Fibroblast of skin of abdomen (primary cell): ENCODE results near the gene RASAL2.
"Not testable (repeated sequence)": the region's sequence is repeated elsewhere in the genome, so short reads cannot be mapped to it uniquely, and the experiment has no call there.

Source experiments
- DNase-seq: peaks from one replicate; pipeline ENCODE4 v3.0.0-alpha.2; 2013

The RASAL2 gene

GRCh38 chr1:178353524-178353923 lies 259.6 kb downstream of the RASAL2 start:
- DNase-seq, result no peak

DNA sequence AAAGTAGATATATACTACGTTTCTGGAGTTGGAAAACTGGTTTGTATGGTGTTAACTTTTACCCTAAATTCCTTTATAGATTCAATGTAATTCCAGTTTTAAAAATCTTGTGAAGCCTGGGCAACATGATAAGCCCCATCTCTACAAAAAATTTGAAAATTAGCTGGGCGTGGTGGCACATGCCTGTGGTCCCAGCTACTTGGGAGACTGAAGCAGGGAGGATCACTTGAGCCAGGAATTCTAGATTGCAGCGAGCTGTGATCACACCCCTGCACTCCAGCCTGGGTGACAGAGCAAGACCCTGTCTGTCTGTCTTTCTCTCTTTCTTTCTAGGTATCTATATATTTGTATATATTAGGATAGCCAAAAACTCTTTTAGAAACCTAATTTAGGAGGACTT lies 260.9 kb downstream of the RASAL2 start:
- no peak for DNase-seq

DNA sequence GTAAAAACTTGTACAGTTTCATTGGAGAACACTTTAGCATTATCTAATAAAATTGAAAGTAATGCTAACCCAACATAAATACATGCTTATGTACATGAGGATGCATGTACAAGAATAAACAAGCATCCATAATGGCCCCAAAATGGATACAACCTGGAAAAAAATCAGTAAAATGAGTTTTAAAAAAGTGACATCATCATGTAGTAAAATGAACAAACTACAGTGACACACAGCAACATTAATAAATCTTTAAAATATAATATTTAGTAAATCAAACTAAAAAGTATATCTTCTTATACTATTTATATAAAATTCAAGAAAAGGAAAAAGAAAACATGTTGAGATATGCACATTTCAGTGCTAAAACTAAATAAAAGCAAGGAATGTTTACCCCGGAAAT lies 262.4 kb downstream of the RASAL2 start:
- DNase-seq, result no peak

DNA sequence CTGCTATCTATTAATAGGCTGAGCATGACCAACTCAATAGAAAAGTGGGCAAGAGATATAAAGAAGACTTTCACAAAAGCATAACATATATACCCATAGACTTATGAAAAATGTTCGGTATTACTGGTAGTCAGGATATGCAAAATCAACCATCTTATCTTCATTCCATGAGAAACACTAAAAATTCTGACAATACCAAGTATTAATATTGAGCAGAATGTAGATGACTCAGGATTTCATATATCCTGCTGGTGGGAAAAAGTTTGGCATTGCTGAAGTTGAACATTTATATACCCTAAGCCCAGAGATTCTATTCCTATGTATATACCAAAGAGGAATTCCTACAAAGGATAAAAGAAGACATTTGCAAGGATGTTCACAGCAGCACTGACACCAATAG lies 264.6 kb downstream of the RASAL2 start:
- DNase-seq, result no peak

DNA sequence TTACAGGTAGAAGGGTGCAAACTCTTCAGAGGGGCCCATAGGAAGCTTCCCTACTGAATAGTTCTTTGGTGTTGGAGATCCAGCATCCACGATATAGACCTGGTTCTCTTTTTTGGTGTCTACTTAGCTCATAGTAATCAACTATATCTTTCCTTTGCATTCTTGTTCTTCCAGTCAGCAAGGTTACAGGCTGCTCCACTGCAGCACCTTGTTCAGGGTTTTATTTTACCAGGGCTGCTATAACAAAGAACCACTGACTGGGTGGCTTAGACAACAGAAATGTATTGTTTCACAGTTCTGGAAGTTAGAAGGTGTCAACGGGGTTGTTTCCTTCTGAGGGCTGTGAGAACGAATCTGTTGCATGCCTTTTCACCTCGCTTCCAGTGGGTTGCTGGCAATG lies 266.5 kb downstream of the RASAL2 start:
- DNase-seq, result no peak

DNA sequence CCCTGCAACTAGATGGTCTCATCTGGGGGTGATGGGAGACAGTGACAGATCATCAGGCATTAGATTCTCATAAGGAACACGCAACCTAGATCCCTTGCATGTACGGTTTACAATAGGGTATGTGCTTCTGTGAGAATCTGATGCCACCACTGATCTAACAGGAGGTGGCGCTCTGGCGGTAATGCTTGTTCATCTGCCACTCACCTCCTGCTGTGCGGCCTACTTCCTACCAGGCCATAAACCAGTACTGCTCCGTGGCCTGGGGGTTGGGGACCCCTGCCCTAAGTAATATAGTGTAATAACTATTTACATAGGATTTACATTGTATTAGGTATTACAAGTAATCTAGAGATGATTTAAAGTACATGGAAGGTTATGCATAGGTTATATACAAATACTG lies 267.9 kb downstream of the RASAL2 start:
- no peak for DNase-seq

GRCh38 chr1:178362747-178363146 lies 268.8 kb downstream of the RASAL2 start:
- peak; percentile 76 for DNase-seq

DNA sequence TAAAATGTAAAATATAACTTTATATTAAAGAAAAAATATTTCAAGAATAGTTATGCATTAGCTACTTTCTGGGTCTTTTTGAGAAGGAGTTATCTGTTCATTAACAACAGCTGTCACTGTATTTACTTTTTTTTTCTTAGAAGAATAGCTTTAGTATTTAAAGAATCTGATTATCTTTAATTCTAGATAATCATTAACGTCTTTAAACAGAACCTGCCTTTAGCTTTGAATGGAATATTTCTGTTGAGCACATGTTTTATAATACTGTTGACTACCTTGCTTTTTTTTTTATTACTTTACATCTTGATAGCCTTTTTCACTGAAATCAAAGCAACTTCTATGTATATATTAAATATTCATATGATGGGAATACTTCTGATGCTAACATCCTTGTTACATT lies 270.9 kb downstream of the RASAL2 start:
- no peak for DNase-seq

DNA sequence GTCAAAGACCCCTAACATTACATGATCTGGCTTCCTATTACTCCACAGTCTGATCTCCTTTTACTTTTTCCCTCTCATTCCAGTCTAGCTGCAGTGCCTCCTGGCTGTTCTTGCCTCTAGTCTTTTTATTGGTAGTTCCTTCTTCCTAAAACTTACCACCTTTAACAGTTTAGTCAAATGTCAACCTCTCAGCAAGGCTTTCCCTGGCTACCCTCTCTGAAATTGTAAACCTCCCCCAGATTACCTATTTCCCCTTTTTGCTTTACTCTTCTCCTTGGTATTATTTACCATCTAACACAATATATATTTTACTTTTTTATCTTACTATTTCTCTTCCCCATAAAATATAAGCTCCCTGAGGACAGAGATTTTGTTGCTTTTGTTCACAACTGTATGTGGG lies 273.2 kb downstream of the RASAL2 start:
- DNase-seq, result no peak

DNA sequence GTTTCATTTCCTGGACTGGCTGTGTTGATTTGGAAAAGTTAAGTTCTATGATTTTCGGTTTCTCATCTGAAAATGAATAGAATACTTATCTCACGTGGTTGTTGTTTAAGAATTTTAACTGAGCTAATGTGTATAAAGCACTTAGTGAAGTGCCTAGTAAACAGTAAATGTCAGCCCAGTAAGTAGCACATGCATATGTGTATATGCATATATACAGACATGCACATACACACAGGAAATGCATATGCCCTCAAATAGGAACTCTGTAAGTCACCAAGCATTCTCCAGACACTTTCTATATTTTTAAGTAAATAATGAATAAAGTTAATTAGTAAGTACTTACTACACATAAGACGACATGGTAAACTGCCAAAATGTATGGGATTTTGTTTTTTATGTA lies 274.3 kb downstream of the RASAL2 start:
- no peak for DNase-seq

DNA sequence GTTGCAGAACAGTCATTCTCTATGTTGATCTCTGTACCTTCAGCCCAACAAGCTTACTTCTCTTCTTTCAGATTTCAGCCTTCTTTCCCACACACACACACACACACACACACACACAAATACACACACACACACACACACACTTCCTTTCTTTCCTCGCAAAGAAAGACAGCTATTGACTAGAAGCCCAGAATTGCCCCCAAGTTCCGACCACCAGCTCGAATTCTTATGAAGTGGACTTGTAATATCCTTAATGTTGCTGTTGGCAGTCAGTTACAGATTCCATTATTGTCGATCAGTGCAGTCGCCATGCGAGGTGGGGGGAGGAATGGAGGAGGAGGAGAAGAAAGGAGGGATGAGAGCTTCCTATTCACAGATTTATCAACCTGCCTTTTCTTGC lies 277.3 kb downstream of the RASAL2 start:
- peak; percentile 49 for DNase-seq

GRCh38 chr1:178371933-178372388 lies 278.1 kb downstream of the RASAL2 start:
- DNase-seq, result peak; percentile 15

DNA sequence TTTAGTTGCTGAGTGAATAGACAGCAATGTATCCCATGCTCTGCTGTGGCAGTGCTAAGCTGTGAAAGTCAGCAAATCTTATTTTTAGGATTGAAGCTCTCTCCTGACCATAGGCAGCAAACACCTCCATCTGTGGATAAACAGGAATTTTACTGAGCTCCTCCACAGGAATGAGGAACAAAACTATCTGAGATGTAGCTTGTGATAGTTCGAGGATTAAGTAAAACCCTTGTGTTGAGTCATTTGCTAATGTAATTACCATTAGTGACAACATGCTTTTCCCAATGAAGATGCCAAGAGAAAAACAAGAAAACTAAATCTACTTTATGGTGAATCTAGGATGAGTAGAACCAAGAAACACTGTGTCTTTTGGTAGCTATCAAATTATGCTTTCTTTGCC lies 280.1 kb downstream of the RASAL2 start:
- peak; percentile 25 for DNase-seq

DNA sequence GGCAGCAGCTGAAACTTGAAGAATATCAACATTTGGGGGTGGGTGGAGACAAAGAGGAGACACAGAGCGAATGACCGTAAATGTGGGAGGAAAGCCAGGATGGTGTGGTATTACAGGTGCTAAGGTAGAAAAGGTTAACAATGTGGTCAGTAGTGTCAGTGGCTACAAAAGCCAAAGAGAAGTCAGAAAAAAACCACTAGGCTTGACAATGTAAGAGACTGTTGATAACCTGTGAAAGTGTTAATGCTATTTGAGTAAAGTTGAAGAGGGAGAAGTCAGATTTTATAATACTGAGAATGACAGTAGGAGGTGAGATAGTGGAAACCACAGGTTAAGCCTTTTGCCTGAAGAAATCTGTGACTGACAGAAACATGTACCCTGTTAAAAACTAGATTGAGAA lies 282.1 kb downstream of the RASAL2 start:
- no peak for DNase-seq

DNA sequence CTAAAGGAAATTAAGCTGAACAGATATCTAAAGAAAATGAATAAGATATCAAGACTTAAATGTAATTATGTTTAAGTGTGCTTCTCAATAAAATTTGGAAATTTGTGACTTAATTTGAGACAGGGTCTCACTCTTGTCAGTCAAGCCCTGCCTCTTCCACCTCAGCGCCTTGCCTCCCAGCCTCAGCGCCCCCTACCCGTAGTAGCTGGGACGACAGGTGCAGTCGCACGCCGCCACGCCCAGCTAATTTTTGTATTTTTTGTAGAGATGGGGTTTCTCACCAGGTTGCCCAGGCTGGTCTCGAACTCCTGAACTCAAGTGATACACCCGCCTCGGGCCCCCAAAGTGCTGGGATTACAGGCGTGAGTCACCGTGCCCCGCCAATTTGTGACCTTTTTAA lies 285.9 kb downstream of the RASAL2 start:
- DNase-seq, result no peak

- no peak for DNase-seq
Measured at GRCh38 chr1:178382372-178382771, 288.5 kb downstream of the RASAL2 start.

- DNase-seq, result no peak
Measured at GRCh38 chr1:178385662-178386061, 291.8 kb downstream of the RASAL2 start.

GRCh38 chr1:178388418-178389145 lies 294.7 kb downstream of the RASAL2 start:
- DNase-seq, result peak; percentile 53

DNA sequence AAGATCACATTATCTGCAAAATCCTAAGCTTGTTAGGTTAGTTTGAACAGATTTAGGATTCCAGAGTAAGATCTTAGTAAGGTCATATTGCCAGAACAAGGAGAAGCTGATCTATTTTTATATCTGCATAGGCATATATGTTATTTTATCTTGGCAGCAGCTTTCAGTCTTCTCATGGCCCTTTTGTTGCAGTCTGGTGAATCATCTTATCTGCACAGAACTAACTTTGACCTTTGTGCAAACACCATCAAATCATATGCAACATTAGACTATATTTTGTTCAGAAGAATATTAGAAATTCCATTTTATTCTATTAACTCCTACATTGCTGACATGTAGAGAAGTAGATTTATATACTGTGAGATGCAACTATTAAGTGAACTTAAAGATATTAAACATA lies 295.5 kb downstream of the RASAL2 start:
- no peak for DNase-seq

DNA sequence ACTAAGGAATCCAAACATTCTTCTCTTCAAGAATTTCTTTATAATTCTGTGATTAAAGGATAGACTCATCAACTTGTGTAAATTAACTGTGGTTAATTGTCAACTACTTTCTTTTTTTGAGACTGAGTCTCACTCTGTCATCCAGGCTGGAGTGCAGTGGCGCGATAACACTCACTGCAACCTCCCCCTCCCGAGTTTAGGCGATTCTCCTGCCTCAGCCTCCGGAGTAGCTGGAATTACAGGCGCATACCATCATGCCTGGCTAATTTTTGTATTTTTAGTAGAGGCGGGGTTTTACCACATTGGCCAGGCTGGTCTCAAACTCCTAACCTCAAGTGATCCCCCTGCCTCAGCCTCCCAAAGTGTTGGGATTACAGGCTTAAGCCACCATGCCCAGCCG lies 296.4 kb downstream of the RASAL2 start:
- DNase-seq, result not testable (repeated sequence)

DNA sequence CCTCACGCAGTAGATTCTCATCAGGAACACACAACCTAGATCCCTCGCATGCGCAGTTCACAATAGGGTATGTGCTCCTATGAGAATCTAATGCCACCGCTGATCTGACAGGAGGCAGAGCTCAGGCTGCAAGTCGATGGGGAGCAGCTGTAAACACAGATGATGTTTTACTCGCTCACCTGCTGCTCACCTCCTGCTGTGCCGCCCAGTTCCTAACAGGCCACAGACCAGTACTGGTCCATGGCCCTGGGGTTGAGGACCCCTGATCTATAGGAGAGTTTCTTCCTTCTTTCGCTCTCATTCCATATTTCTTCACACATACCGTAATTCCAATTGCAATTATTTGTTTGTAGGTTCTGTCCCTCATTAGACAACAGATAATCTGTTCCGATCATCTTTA lies 299.5 kb downstream of the RASAL2 start:
- DNase-seq, result no peak

GRCh38 chr1:178396789-178397188 lies 302.9 kb downstream of the RASAL2 start:
- no peak for DNase-seq

DNA sequence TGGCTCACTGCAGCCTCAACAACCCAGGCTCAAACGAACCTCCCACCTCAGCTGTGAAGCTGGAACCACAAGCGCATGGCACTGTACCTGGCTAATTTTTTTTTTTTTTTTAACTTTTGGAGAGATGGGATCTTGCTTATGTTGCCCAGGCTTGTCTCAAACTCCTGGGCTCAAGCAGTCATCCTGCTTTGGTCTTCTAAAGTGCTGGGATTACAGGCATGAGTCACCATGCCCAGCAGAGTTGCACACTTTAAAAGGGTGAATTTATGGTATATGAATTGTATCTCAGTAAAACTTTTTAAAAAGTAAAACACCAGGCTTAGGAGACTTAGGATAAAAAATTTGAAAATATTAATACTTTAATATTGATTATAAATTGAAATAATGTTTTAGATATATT lies 303.8 kb downstream of the RASAL2 start:
- peak; percentile 30 for DNase-seq

- no peak for DNase-seq
Measured at GRCh38 chr1:178399177-178399728, 305.3 kb downstream of the RASAL2 start.

DNA sequence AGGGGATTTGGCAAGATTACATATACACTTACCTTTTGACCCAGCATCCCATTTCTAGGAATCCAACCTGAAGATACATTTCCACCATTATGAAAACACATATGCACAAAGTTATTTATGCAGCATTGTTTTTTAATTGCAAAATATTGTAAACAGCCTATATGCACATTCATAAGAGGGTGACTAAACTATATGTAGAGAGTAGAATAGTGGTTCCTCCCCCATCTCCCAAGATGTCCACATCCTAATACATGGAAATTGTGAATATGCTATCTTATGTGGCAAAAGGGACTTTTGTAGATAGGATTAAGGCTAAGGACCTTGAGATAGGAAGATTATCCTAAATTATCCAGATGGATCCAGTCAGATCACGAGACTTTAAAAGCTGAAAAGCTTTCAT lies 311.2 kb downstream of the RASAL2 start:
- no peak for DNase-seq
